HAP-1 (cell line): ENCODE data around the gene BMP7.
"Not testable (repeated sequence)": the region's sequence is repeated elsewhere in the genome, so short reads cannot be mapped to it uniquely, and the experiment has no call there.

Experiments
- DNase-seq, 2 experiments: peaks; one replicate each; pipeline ENCODE4 v3.0.0-alpha.2; 2016 to 2020; ENCODE audit warnings: low spot score in 2 of 2
- H3K27me3 ChIP-seq: fragments of 250-450 bp; sonication (Bioruptor Pico); 2 replicates; pipeline ENCODE4 v1.5.1; 2020; ENCODE audit warnings: low read depth, mild to moderate bottlenecking, moderate library complexity
- H3K36me3 ChIP-seq: fragments of 250-450 bp; sonication (Bioruptor Pico); replicated peaks from 2 replicates; pipeline ENCODE4 v1.5.1; 2020; ENCODE audit warnings: mild to moderate bottlenecking
- H3K4me1 ChIP-seq: fragments of 250-450 bp; sonication (Bioruptor Pico); 2 replicates; pipeline ENCODE4 v1.5.1; 2020; ENCODE audit warnings: mild to moderate bottlenecking
- H3K4me3 ChIP-seq: fragments of 250-450 bp; sonication (Bioruptor Pico); 2 replicates; pipeline ENCODE4 v1.5.1; 2020; ENCODE audit warnings: mild to moderate bottlenecking, moderate library complexity
- H3K9me3 ChIP-seq: fragments of 250-450 bp; sonication (Bioruptor Pico); 2 replicates; pipeline ENCODE4 v1.5.1; 2020; ENCODE audit warnings: mild to moderate bottlenecking, moderate library complexity
- in situ Hi-C: fragments of 300-500 bp; cut with MboI; formaldehyde crosslinking; loops from 3 replicates; pipeline ENCODE4 v1.14.3; 2020; ENCODE audit warnings: low sequenced_read_pairs, inconsistent platforms, mixed read lengths

The BMP7 gene

GRCh38 chr20:57244627-57245214 is 21.7 kb downstream of the BMP7 start:
- DNase-seq: no peak
- no peaks in the 10 kb centered on the region for H3K4me1 ChIP-seq
- in situ Hi-C loops: no loop called here
- H3K4me3 ChIP-seq: no peak overlapping the region
- no peaks in the 10 kb centered on the region for H3K36me3 ChIP-seq
- H3K9me3 ChIP-seq: no peaks in the 10 kb centered on the region; the same call in 1 of the 2 replicates
- H3K27me3 ChIP-seq: no peaks in the 10 kb centered on the region

GRCh38 chr20:57244221-57244585 is 22.2 kb downstream of the BMP7 start:
- Histone ChIP-seq H3K27me3 (no peaks in the 10 kb centered on the region), H3K4me1 (no peaks in the 10 kb centered on the region), H3K9me3 (no peaks in the 10 kb centered on the region; the same call in 1 of the 2 replicates), H3K36me3 (no peaks in the 10 kb centered on the region), H3K4me3 (no peak overlapping the region)
- in situ Hi-C loops: no loop called here
- DNase-seq: no peak

GRCh38 chr20:57243480-57244220 is 22.8 kb downstream of the BMP7 start:
- no peaks in the 10 kb centered on the region for H3K36me3 ChIP-seq

GRCh38 chr20:57242414-57242813 is 24.0 kb downstream of the BMP7 start:
- no peaks in the 10 kb centered on the region for H3K4me1 ChIP-seq

More at GRCh38 chr20:57243480-57244220, 22.8 kb downstream of the BMP7 start:
- Histone ChIP-seq H3K27me3 (no peaks in the 10 kb centered on the region), H3K4me1 (no peaks in the 10 kb centered on the region), H3K4me3 (no peak overlapping the region), H3K9me3 (no peaks in the 10 kb centered on the region; the same call in 1 of the 2 replicates)
- in situ Hi-C loops: no loop called here
- DNase-seq: no peak

GRCh38 chr20:57241363-57241991 is 25.0 kb downstream of the BMP7 start:
- Histone ChIP-seq H3K4me3 (no peak overlapping the region), H3K27me3 (no peaks in the 10 kb centered on the region), H3K9me3 (no peaks in the 10 kb centered on the region; the same call in 1 of the 2 replicates), H3K36me3 (no peaks in the 10 kb centered on the region), H3K4me1 (no peaks in the 10 kb centered on the region)
- in situ Hi-C loops: no loop called here
- no peak for DNase-seq

More at GRCh38 chr20:57242414-57242813, 24.0 kb downstream of the BMP7 start:
- DNase-seq: no peak
- no peak overlapping the region for H3K4me3 ChIP-seq
- in situ Hi-C loops: no loop called here
- no peaks in the 10 kb centered on the region for H3K27me3 ChIP-seq
- H3K9me3 ChIP-seq: no peaks in the 10 kb centered on the region; the same call in 1 of the 2 replicates
- H3K36me3 ChIP-seq: no peaks in the 10 kb centered on the region

- Histone ChIP-seq H3K27me3 (no peaks in the 10 kb centered on the region), H3K4me1 (no peaks in the 10 kb centered on the region), H3K36me3 (no peaks in the 10 kb centered on the region), H3K4me3 (no peak overlapping the region), H3K9me3 (no peaks in the 10 kb centered on the region; the same call in 1 of the 2 replicates)
- in situ Hi-C loops: no loop called here
- no peak for DNase-seq
Observed at GRCh38 chr20:57240581-57241362, 25.7 kb downstream of the BMP7 start.

GRCh38 chr20:57239725-57240124 is 26.7 kb downstream of the BMP7 start:
- H3K4me3 ChIP-seq, H3K4me1 ChIP-seq, H3K27me3 ChIP-seq, DNase-seq, H3K36me3 ChIP-seq, in situ Hi-C loops, H3K9me3 ChIP-seq: not testable (repeated sequence)

- in situ Hi-C loops, H3K9me3 ChIP-seq, H3K4me3 ChIP-seq, H3K27me3 ChIP-seq, H3K36me3 ChIP-seq, H3K4me1 ChIP-seq, DNase-seq: not testable (repeated sequence)
Observed at GRCh38 chr20:57239324-57239723, 27.1 kb downstream of the BMP7 start.

- Histone ChIP-seq H3K27me3 (no peaks in the 10 kb centered on the region), H3K4me1 (no peaks in the 10 kb centered on the region), H3K4me3 (no peak overlapping the region), H3K9me3 (no peaks in the 10 kb centered on the region; the same call in 1 of the 2 replicates), H3K36me3 (no peaks in the 10 kb centered on the region)
- in situ Hi-C loops: no loop called here
- no peak for DNase-seq
Observed at GRCh38 chr20:57238089-57238488, 28.4 kb downstream of the BMP7 start.

- no peaks in the 10 kb centered on the region for H3K36me3 ChIP-seq
- in situ Hi-C loops: no loop called here
Observed at GRCh38 chr20:57237585-57237953, 28.9 kb downstream of the BMP7 start.

GRCh38 chr20:57236813-57237584 is 29.4 kb downstream of the BMP7 start:
- in situ Hi-C loops: no loop called here
- no peak for DNase-seq
- Histone ChIP-seq H3K4me1 (no peaks in the 10 kb centered on the region), H3K9me3 (no peaks in the 10 kb centered on the region; the same call in 1 of the 2 replicates), H3K4me3 (no peak overlapping the region), H3K27me3 (no peaks in the 10 kb centered on the region), H3K36me3 (no peaks in the 10 kb centered on the region)

More at GRCh38 chr20:57237585-57237953, 28.9 kb downstream of the BMP7 start:
- no peaks in the 10 kb centered on the region; the same call in 1 of the 2 replicates for H3K9me3 ChIP-seq
- H3K4me3 ChIP-seq: no peak overlapping the region
- H3K27me3 ChIP-seq: no peaks in the 10 kb centered on the region
- H3K4me1 ChIP-seq: no peaks in the 10 kb centered on the region
- DNase-seq: no peak

GRCh38 chr20:57234556-57235251 is 31.7 kb downstream of the BMP7 start:
- DNase-seq: no peak
- in situ Hi-C loops: no loop called here
- Histone ChIP-seq H3K36me3 (no peaks in the 10 kb centered on the region), H3K27me3 (no peaks in the 10 kb centered on the region), H3K4me1 (no peaks in the 10 kb centered on the region), H3K4me3 (no peak overlapping the region), H3K9me3 (no peaks in the 10 kb centered on the region; the same call in 1 of the 2 replicates)
